NCI-H748 (cell line): ENCODE results near the gene KNDC1.
"Not testable (repeated sequence)": the region's sequence is repeated elsewhere in the genome, so short reads cannot be mapped to it uniquely, and the experiment has no call there.

Experiments
- DNase-seq: peaks from one replicate; lab custom pipeline; 2025; ENCODE audit not compliant: unreplicated experiment; lab: John Stamatoyannopoulos, UW

Gene KNDC1

DNA sequence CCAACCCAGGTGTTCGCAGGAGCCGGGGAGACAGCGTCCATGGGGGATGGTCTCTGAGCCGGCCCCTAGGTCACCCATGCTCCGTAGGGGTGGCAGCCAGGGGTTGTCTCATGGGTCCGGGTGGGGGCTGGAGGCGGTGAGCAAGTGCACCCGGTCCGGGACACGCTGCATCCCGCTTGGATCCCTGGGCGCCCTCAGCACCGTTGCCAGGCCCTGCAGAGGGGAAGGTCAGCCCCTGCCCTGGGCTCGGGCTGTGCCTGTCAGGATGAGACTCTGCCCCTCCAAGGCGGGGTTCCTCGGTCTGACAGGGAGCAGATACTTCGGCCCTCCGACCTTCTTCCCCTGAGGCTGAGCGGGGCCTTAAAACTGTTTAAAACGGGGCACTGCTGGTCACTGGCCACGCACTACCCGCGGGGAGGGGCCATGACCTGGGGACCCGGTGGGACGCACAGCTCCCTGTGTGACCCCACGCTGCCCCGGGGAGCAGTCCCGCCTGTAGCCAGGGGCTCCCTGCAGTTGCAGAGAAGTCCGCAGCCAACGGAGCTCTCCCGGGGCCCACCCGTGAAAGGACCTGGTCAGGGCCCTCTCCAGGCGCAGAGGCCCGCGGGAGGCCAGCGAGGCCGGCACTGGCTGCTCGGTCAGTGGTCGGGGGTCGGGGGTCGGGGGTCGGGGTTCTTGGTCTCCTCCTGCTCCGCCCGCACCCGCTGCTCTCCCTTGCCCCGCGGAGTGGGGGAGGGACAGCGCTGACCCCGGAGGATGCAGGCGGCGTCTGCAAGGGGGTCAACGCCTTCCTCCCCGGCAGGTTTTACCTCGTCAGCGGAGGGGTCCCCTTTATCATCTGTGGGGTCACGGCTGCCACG lies 33.4 kb upstream of the KNDC1 start:
- no peak for DNase-seq

DNA sequence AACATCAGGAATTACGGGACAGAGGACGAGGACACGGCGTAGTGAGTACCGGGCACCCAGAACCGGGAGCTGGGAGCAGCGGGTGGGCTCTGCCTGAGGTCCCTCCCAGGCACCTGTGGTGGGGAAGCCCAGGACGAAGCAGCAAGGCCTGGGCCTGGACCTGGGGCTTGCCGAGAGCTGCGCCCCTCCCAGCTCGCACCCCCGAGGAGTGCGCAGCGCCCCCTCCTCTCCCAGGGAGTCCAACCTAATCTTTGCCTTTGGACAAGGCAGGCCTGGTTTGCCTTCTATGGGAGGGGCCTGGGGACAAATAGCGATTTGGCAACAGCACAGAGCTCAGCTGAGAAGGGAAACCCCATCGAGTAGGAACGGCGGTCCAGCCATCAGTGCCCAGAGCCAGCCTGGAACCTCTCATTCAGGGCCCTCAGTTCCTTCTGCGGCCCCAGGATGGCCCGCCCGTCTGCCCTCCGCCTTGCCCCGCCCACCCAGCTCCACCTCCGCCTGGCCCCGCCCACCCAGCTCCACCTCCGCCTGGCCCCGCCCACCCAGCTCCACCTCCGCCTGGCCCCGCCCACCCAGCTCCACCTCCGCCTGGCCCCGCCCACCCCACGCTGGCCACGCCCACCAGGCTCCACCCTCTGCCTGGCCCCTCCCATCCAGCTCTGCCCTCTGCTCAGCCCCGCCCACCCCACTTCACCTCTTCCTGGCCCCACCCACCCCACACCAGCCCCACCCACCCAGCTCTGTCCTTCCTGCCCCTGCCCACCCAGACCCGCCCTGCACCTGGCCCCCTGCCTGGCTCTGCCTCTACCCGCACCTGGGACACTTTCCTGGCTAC lies 32.5 kb upstream of the KNDC1 start:
- no peak for DNase-seq

DNA sequence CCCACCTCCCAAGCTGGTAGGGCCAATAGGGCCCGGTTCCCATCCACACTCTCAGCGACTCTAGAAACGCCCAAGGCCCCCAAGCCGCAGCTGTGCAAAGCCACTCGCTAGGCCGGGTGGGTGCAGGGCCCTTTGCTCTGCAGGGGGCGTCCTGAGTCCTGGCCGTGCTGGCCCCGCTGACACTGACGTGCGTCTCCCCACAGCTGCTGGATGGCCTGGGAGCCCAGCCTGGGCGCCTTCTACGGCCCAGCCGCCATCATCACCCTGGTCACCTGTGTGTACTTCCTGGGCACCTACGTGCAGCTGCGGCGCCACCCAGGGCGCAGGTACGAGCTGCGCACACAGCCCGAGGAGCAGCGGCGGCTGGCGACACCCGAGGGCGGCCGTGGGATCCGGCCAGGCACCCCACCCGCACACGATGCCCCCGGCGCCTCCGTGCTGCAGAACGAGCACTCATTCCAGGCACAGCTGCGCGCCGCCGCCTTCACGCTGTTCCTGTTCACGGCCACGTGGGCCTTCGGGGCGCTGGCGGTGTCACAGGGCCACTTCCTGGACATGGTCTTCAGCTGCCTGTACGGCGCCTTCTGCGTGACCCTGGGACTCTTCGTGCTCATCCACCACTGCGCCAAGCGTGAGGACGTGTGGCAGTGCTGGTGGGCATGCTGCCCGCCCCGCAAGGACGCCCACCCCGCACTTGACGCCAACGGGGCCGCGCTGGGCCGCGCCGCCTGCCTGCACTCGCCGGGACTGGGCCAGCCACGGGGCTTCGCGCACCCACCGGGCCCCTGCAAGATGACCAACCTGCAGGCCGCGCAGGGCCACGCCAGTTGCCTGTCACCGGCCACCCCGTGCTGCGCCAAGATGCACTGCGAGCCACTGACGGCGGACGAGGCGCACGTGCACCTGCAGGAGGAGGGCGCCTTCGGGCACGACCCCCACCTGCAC lies 31.6 kb upstream of the KNDC1 start:
- no peak for DNase-seq

DNA sequence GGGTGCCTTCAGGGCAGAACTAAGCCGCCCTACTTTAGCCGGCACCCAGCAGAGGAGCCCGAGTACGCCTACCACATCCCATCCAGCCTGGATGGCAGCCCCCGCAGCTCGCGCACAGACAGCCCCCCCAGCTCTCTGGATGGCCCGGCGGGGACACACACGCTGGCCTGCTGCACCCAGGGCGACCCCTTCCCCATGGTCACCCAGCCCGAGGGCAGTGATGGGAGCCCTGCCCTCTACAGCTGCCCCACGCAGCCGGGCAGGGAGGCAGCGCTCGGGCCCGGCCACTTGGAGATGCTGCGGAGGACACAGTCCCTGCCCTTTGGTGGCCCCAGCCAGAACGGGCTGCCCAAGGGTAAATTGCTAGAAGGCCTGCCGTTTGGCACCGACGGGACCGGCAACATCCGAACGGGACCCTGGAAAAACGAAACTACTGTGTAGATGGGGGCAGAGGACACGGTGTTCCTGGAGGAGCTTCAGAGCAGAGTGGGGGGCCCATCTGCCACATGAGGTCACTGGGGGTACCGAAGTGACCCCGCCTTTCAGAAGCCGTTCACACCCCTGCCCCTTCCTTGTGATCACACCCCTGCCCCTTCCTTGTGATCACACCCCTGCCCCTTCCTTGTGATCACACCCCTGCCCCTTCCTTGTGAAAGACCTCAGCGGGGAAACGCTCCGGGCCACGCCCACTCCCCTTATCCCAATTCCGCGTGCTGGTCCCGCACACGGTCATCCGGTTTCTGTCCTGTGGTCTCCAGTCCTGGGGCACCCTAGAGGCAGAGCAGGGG lies 30.8 kb upstream of the KNDC1 start:
- no peak for DNase-seq

DNA sequence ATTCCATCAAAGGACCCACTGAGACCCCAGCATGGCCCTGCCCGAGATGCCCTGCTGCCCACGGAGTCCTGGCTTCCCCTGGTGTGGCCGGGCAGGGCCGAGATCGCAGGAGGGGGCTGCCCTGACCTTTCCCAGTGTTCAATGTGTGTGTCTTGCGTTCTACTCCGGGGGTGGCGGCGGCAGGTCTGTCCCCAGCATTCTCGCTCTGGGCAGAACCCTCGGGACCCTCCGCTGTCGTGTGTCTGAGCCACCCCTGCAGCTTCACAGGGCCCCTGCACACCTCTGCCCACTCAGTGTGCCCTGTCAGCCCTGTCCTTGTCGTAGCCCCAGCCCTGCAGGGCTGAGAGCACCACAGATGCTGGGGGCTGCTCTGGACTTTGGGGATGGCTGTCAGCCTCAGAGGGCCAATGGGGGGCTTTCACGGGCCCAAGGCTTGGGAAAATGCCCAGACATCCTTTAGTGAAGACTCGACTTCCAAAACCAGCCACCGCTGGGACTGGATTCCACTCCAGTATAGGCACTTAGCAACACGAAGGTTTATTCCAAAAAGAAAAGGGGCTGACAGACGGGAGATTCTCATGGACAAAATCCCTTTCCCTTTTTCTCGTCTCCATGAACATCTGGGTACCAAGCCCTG lies 30.0 kb upstream of the KNDC1 start:
- DNase-seq: no peak

DNA sequence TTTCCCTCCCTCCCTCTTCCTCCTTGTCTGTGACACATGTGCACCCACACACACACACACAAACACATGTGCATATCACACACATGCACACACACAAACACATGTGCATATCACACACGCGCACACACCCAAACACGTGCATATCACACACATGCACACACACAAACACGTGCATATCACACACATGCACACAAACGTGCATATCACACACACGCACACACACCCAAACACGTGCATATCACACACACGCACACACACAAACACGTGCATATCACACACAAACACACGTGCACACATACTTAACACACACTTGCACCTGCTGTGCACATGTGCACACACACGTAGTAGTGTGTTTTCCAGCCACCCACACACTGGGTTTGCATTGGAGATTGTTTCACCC lies 29.4 kb upstream of the KNDC1 start:
- DNase-seq: no peak

DNA sequence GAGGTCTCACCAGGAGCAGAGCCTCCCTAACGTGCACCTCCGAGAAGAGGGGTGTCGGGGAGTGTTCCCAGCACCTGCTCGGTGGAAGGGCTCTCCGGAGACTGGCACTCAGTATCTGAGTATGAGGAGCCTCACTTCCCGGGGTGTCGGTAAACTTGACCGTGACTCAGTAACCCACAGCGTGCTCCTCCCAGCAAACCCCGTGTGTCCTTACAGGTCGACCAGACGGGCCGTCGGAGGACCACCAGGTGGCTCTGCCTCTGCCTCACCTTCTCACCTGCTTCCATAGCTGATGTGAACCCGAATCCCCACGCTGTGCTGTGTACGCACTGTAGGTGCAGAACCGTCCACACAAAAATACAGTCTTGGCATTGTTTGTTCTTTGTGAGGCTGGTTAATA lies 29.0 kb upstream of the KNDC1 start:
- no peak for DNase-seq

DNA sequence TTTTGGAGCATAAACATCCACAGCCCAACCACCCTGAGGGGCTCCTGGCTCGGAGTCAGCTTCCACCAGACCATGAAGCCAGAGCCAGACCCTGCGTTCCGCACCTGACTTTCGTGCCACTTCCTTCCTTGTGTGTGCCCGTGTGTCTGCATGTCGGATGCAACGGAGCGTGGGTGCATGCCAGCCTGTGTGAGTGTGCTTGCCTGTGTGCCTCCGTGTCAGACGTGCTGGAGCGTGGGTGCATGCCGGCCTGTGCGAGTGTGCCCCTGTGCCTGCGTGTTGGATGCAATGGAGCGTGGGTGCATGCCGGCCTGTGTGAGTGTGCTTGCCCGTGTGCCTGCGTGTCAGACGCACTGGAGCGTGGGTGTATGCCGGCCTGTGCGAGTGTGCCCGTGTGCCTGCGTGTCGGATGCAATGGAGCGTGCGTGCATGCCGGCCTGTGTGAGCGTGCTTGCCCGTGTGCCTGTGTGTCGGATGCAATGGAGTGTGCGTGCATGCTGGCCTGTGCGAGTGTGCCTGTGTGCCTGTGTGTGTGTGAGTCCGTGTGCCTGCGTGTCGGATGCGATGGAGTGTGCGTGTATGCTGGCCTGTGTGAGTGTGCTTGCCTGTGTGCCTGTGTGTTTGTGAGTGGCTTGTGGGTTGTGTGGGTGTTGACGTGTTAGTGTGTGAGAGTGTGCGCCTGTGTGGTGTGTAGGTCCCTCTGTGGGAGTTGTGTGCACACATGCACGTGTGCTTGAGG lies 28.1 kb upstream of the KNDC1 start:
- no peak for DNase-seq

DNA sequence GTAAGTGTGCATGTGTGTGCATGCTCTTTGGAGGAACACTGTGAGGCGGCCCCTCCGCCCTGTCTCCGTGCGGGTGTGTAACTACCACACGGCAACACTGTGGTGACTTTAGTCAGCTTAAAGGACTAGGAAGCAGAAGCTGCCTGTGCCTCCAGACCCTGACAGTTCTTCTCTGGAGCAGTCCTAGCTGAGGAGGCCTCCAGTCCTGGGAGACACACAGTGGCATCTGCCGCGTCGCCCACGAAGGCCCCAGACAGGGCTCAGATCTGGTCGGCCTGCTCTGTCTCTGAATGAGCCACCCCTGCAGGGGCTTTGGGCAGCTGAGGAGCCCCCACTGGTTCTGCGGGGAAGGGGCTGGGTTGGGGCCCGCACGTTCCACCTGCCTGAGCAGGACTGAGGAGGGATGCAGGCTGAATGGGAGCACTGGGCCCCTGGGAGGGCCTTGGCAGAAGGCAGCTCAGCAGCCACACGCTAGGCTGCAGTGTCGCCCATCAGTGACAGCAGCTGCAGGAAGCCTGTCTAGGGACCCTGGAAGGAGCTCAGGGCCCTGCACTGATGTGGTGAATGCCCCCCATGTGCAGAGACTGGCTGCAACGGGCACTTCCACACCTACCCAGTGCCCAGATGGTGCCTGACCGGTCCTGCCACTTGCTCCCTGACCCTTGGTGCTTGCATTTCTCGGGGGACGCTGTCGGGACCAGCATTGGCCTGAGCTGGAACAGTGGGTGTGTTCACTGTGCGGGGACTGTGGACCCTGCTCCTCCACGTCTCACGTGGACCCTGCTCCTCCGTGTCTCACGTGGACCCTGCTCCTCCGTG lies 27.3 kb upstream of the KNDC1 start:
- no peak for DNase-seq

DNA sequence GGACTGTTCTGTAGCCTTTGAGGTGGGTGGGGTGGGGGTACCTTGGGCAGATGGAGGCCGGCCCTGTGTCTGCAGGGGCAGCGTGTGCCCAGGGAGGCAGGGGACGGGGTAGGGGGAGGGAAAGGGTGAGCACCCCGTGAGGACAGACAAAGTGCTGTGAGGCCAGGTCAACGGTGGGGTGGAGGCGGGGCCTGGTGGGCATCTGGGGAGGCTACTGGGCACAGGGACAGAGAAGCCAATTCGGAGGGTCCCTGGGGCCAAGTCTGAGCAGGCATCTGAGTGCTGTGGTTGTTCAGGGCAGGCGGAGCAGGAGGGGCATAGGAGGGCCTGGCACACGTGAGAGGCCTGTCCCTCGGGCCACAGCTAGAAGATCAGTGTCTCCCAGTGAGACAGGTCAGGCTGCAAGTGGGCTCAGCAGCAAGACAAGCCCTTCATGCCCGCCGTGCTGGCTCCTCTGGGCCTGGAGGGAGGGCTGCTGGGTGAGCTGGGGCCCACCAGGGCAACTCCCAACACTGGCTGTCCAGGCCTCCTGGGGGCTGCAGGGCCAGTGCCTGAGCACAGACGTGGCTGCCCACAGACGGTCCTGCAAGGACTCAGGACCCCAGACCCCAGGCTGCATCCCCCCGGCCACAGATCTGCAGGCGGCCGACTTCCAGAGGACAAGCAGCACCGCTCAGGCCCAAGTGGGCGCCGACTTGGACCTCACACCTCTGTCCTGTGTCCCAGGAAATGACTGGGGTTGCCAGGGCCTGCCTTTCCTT lies 26.4 kb upstream of the KNDC1 start:
- no peak for DNase-seq

DNA sequence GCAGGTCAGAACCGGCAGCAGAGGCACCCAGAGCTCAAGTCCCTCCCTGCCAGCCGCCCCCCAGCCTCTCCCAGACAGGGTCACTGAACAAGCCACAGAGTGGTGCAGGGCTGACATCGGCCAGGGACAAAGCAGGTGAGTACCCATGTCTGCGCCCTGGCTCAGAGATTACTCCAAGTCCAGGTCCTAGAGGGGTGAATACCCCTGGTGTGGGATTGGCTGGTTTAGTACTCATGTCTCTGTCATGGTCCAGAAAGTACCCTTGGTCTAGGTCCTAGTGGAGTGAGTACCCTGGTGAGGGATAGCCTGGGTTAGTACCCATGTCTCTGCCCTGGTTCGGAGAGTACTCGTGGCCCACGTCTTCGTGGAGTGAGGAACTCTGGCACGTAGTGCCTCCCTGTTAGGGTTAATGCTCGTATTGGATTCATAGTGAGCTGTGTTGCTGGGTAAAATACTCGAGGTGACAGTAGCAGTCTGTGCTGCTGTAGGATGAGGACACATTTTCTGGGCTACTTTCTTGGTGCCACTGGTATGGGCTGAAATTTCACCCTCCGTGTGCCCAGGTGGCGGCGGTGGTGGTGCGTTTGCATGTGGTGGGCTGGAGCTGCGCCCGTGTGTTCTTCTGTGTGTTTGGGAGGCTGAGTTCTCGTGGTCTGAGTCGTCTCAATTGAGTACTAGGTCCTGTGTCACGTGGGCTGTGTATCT lies 25.5 kb upstream of the KNDC1 start:
- DNase-seq: no peak

DNA sequence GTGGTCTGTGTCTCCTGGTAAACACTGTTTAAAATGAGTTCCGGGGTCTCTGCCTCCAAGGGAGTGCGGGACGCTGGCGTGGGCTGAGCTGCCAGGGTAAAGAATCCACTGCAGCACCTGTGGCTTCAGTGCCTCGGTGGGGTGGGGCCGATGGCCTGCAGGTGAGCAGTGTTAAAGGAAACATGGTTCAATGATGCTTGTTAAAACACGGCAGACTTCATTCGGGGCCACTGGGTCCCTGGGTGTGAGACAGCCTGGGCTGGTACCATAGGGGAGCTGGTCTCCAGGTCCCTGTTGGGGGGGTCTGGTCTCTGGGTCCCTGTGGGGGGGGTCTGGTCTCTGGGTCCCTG lies 24.9 kb upstream of the KNDC1 start:
- no peak for DNase-seq

DNA sequence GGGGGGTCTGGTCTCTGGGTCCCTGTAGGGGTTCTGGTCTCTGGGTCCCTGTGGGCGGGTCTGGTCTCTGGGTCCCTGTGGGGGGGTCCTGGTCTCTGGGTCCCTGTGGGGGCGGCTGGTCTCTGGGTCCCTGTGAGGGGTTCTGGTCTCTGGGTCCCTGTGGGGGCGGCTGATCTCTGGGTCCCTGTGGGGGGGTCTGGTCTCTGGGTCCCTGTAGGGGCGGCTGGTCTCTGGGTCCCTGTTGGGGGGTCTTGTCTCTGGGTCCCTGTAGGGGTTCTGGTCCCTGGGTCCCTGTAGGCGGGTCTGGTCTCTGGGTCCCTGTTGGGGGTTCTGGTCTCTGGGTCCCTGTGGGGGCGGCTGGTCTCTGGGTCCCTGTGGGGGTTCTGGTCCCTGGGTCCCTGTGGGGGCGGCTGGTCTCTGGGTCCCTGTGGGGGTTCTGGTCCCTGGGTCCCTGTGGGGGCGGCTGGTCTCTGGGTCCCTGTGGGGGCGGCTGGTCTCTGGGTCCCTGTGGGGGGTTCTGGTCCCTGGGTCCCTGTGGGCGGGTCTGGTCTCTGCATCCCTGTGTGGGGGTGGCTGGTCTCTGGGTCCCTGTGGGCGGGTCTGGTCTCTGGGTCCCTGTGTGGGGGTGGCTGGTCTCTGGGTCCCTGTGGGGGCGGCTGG lies 22.4 kb upstream of the KNDC1 start:
- not testable (repeated sequence) for DNase-seq

DNA sequence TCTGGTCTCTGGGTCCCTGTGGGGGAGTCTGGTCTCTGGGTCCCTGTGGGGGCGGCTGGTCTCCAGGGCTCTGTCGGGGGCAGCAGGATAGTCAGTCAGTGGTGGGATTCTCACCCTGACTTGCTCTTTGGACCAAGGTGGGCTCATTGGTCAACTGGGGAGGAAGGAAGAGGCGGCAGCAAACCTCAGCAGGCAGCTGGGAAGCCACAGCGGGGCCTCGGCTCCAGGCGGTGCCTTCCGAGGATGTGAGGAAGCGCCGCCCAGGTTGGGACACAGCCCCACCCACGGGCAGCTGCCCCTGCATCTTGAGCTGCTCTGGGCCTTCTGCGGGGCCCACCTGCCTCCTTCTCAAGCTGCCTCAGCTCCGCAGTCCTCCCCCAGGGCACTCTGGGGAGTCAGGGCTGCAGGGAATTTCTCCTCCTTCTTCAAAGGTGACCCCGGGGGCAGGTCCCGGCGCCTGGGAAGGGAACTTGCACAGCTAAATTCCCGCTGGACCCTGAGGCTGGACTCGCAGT lies 20.4 kb upstream of the KNDC1 start:
- DNase-seq: no peak

DNA sequence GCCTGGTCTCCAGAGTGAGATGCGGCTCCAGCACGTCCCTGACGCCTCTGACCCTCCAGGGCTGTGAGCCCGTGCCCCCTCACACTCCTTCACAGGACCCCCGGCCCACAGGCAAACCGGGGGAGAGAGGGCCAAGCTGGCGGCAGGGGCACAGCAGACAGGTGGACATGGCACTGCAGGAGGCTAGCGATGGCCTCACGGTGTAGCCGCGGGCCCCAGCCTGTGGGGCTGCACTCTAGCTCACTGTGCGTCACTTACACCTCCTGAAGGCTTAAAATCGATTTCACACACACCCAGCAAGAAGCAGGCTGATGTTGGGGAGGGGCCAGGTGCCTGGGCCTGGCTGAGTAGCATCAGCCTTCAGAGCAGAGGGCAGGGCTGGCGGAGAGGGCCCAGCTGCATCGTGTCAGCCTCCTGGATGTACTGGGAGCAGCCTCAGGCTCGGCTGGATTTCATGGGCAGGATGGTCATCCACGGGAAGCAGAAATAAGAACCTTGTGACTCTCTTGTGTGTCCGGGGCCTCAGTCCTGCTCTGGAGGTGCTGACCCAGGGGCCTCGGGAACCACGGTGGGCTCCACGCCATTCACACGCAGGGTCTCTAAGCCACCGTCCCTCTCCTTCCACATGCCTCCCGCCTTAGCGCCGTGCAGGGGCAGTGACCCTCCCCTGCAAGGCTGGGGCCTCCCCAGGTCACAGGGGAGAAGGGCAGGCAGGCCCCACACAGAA lies 19.4 kb upstream of the KNDC1 start:
- no peak for DNase-seq
